ENCODE measurements around the gene SET. TPM values are rescaled to one million over a fixed set of nuclear protein-coding genes. Genes with fewer than 3 reads are reported as not detected.
A peak's percentile ranks its signal among the peaks of the same experiment; 100 is the strongest.

Gene SET
- total and polyA plus RNA-seq, 2 of the 13 experiments (the other 11 are each of a cell fraction or from before 2014, with no cell fraction given), result 94.2 to 611 TPM

DNA sequence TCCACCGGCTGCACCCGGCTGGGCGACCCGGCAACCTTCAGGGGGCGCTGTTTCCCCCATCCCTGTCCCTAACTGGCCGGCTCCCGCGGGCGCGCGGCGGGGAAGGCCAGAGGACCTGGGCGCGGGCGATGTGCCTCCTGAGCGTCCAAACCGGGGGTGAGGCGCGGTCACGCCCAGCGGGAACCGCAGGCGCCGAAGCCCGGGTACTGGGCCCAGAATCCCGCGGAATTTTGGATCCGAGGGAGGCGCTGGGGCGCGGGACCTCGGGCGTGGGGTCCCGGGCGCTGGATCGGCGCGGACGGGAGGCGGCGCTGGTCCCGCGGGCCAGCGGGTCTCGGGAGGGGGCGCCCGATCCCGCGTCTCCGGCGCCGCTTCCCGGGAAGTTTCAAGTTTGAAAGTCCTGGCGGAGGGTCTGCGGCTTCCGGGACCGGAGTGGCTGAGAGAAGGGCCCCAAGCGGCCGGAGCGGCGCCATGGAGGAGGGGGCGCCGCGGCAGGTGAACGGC, 13.5 kb downstream of the SET start, which contains the start of gene PKN3 (continued):
- TF ChIP-seq, protein P1, sequence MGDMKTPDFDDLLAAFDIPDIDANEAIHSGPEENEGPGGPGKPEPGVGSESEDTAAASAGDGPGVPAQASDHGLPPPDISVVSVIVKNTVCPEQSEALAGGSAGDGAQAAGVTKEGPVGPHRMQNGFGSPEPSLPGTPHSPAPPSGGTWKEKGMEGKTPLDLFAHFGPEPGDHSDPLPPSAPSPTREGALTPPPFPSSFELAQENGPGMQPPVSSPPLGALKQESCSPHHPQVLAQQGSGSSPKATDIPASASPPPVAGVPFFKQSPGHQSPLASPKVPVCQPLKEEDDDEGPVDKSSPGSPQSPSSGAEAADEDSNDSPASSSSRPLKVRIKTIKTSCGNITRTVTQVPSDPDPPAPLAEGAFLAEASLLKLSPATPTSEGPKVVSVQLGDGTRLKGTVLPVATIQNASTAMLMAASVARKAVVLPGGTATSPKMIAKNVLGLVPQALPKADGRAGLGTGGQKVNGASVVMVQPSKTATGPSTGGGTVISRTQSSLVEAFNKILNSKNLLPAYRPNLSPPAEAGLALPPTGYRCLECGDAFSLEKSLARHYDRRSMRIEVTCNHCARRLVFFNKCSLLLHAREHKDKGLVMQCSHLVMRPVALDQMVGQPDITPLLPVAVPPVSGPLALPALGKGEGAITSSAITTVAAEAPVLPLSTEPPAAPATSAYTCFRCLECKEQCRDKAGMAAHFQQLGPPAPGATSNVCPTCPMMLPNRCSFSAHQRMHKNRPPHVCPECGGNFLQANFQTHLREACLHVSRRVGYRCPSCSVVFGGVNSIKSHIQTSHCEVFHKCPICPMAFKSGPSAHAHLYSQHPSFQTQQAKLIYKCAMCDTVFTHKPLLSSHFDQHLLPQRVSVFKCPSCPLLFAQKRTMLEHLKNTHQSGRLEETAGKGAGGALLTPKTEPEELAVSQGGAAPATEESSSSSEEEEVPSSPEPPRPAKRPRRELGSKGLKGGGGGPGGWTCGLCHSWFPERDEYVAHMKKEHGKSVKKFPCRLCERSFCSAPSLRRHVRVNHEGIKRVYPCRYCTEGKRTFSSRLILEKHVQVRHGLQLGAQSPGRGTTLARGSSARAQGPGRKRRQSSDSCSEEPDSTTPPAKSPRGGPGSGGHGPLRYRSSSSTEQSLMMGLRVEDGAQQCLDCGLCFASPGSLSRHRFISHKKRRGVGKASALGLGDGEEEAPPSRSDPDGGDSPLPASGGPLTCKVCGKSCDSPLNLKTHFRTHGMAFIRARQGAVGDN (CRISPR knock-in tag; IDR thresholded peaks at IDR 0.05), result peak; percentile 69

DNA sequence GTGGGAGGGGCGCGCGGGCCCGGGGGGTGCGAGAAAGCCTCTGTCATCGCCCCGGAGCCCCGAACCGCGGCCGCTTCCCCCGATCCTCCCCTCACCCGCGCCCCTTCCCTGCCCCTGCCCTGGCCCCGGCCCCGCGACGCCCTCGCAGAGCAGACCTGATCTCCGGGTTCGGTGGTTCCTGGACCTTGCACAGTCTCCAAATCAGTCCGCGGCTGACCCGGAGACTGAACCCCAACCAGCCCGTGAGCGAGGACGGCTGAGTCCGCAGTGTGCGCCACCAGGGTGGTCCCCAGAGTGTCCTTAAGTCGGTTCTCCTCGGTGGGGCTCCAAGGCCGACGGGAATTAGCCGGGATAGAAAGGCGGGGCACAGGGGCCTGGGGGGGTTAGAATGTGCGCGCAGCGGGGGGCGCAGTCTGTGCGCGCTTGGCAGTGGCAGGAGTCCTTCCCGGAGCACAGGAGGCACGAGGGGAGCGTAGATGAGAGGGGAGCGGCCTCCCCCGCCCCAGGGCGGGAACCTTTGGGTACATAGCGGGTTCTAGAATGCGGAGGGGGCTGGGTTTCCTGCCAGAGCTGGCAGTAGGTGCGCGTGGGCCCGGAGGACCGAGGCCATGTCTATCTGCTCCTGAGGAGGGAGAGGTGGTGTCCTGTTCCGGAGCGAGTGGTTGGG, 14.1 kb downstream of the SET start:
- no TSS peak for BruUV-seq (replicated peaks)
- TF ChIP-seq HNRNPK (IDR thresholded peaks at IDR 0.05; ENCODE audit: low read depth, low read length, poor library complexity, severe bottlenecking) (peak; percentile 10), KDM5B (CRISPR knock-in tag; IDR thresholded peaks at IDR 0.05; ENCODE audit: borderline replicate concordance) (0 out of 2 replicates have a peak, but pooled peaks have one; percentile 14), NCOA2 (CRISPR knock-in tag; IDR thresholded peaks at IDR 0.05) (no peak), HCFC1 (IDR thresholded peaks at IDR 0.05; ENCODE audit: low read depth, low read length) (no peak), CCDC6 (CRISPR knock-in tag; IDR thresholded peaks at IDR 0.05) (peak; percentile 11; the same call in 1 of the 2 replicates), ZNF747 (CRISPR knock-in tag; IDR thresholded peaks at IDR 0.05; ENCODE audit: borderline replicate concordance) (peak; percentile 27; the same call in 1 of the 2 replicates), HNRNPH1 (optimal IDR thresholded peaks at IDR 0.05; ENCODE audit: low read depth, low read length) (no peak)
- TF ChIP-seq, protein P2, sequence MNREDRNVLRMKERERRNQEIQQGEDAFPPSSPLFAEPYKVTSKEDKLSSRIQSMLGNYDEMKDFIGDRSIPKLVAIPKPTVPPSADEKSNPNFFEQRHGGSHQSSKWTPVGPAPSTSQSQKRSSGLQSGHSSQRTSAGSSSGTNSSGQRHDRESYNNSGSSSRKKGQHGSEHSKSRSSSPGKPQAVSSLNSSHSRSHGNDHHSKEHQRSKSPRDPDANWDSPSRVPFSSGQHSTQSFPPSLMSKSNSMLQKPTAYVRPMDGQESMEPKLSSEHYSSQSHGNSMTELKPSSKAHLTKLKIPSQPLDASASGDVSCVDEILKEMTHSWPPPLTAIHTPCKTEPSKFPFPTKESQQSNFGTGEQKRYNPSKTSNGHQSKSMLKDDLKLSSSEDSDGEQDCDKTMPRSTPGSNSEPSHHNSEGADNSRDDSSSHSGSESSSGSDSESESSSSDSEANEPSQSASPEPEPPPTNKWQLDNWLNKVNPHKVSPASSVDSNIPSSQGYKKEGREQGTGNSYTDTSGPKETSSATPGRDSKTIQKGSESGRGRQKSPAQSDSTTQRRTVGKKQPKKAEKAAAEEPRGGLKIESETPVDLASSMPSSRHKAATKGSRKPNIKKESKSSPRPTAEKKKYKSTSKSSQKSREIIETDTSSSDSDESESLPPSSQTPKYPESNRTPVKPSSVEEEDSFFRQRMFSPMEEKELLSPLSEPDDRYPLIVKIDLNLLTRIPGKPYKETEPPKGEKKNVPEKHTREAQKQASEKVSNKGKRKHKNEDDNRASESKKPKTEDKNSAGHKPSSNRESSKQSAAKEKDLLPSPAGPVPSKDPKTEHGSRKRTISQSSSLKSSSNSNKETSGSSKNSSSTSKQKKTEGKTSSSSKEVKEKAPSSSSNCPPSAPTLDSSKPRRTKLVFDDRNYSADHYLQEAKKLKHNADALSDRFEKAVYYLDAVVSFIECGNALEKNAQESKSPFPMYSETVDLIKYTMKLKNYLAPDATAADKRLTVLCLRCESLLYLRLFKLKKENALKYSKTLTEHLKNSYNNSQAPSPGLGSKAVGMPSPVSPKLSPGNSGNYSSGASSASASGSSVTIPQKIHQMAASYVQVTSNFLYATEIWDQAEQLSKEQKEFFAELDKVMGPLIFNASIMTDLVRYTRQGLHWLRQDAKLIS (CRISPR knock-in tag; IDR thresholded peaks at IDR 0.05), result no peak
- TF ChIP-seq, protein P3, sequence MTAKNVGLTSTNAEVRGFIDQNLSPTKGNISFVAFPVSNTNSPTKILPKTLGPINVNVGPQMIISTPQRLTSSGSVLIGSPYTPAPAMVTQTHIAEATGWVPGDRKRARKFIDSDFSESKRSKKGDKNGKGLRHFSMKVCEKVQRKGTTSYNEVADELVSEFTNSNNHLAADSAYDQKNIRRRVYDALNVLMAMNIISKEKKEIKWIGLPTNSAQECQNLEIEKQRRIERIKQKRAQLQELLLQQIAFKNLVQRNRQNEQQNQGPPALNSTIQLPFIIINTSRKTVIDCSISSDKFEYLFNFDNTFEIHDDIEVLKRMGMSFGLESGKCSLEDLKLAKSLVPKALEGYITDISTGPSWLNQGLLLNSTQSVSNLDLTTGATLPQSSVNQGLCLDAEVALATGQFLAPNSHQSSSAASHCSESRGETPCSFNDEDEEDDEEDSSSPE (CRISPR knock-in tag; IDR thresholded peaks at IDR 0.05), result peak; percentile 54; the same call in 1 of the 2 replicates

More for the DNA sequence above, 14.1 kb downstream of the SET start:
- no peaks in the 10 kb centered on the region for H4K20me1 ChIP-seq (ENCODE audit: insufficient read depth, low read length)
- in situ Hi-C loops (cut with HindIII; ENCODE audit: extremely low pct_ligation_motif_present, low pct_unique_long_range_greater_than_20kb) (no loop called here), intact Hi-C loops (cut with micrococcal nuclease; ENCODE audit: unreplicated experiment) (loop anchor here (5.0 kb wide), 1 partner anchor 66 kb away; no protein-coding TSS in a partner anchor)
- peak overlapping the region; percentile 89 to 97 (median 92) for H3K4me3 ChIP-seq (replicated peaks in 1 of 3; ENCODE audit: insufficient read depth in 1 of 3, low read depth in 2 of 3, low read length in 3 of 3)
- peaks cover 9% of the 10 kb centered on the region for H3K4me1 ChIP-seq (ENCODE audit: insufficient read depth, low read length)
- no peaks in the 10 kb centered on the region for H3K27me3 ChIP-seq (ENCODE audit: control insufficient read depth in 1 of 2, insufficient read depth in 2 of 2, low read length in 2 of 2)
- CTCF ChIA-PET (ENCODE audit: low intra/inter-chr PET ratio, low total read pairs), result interaction anchor here (0.7 to 2.6 kb wide), 4 partner anchors 30 to 115 kb away, joined by 3 to 17 read pairs (median 8); partner anchors contain the start of gene ENDOG
- no peak for DNase-seq (ENCODE audit: low spot score)
- H2AFZ ChIP-seq (ENCODE audit: low read length), result no peak overlapping the region
- peak overlapping the region; percentile 78 for H3K9ac ChIP-seq (ENCODE audit: insufficient read depth, low read depth, low read length)
- ATAC-seq, result peak; percentile 46
- H3K36me3 ChIP-seq (replicated peaks in 1 of 2; ENCODE audit: control insufficient read depth in 1 of 2, insufficient read depth in 2 of 2, low read length in 2 of 2), result peaks cover 4 to 12% of the 10 kb centered on the region in 2 experiments; a peak in 4 of 5 replicates
- peak overlapping the region; percentile 85 for H3K27ac ChIP-seq (ENCODE audit: extremely low read length, insufficient read depth, low read length)
- H3K4me2 ChIP-seq (ENCODE audit: low read depth, low read length), result peak overlapping the region; percentile 92
- POLR2A ChIA-PET, result interaction anchor here (1.0 kb wide), 1 partner anchor 19 kb away, joined by 4 read pairs; no protein-coding TSS in a partner anchor
- FAIRE-seq, result no peak
- WGBS (ENCODE audit: low lambda C conversion rate), result 14% methylated on average over 8 of the region's 55 CpGs
- H3K9me3 ChIP-seq (ENCODE audit: low read length), result no peaks in the 10 kb centered on the region
- H3K79me2 ChIP-seq (ENCODE audit: insufficient read depth, low read length), result peaks cover 8% of the 10 kb centered on the region
